Measurements from ENCODE around the gene MIP. TPM values are rescaled to one million over a fixed set of nuclear protein-coding genes. Genes with fewer than 3 reads are reported as not detected.
"Not testable (repeated sequence)": the region's sequence is repeated elsewhere in the genome, so short reads cannot be mapped to it uniquely, and the experiment has no call there.

The MIP gene
- under 1 TPM in 1 of 4 donors, not detected in 3; 0.13 TPM for polyA plus RNA-seq (ENCODE audit: insufficient read length in 4 of 4)

- no peak for DNase-seq (ENCODE audit: low read depth in 4 of 4, low spot score in 3 of 4)
These were observed at the start of gene MIP for GRCh38 chr12:56454557-56454956. Gene MIP, minus strand, starts transcription at chr12:56454657. Its CDS starts 44 bp downstream, at chr12:56454613.

DNA sequence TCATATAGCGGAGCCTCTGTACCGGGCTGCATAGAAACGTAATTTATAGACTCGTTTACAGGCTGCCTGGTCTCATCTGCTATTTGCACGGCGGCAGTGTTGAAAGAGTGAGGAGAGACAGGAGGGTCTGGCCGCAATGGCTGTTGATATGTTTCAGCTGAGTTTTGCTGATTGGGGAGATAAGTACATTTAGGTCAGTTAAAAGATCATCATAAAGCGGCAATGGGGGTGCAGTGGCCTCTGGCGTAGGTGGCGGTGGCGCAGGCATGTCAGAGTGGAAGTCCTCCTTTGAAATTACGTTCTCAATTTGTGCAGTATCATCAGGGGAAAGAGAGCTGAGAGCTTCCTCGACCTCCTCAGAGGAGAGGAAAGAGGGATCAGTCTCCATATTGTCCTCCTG, 45.4 kb upstream of the MIP start:
- not testable (repeated sequence) for DNase-seq (ENCODE audit: low read depth in 4 of 4, low spot score in 3 of 4)

DNA sequence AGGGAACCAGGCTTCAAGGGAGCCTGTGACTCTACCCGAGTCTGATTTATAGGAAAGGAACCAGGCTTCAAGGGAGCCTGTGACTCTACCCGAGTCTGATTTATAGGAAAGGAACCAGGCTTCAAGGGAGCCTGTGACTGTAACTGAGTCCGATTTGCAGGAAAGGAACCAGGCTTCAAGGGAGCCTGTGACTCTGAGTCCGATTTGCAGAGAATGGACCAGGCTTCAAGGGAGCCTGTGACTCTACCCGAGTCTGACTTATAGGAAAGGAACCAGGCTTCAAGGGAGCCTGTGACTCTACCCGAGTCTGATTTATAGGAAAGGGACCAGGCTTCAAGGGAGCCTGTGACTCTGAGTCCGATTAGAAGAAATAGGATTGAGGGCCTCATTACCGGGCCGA, 45.0 kb upstream of the MIP start:
- not testable (repeated sequence) for DNase-seq (ENCODE audit: low read depth in 4 of 4, low spot score in 3 of 4)

DNA sequence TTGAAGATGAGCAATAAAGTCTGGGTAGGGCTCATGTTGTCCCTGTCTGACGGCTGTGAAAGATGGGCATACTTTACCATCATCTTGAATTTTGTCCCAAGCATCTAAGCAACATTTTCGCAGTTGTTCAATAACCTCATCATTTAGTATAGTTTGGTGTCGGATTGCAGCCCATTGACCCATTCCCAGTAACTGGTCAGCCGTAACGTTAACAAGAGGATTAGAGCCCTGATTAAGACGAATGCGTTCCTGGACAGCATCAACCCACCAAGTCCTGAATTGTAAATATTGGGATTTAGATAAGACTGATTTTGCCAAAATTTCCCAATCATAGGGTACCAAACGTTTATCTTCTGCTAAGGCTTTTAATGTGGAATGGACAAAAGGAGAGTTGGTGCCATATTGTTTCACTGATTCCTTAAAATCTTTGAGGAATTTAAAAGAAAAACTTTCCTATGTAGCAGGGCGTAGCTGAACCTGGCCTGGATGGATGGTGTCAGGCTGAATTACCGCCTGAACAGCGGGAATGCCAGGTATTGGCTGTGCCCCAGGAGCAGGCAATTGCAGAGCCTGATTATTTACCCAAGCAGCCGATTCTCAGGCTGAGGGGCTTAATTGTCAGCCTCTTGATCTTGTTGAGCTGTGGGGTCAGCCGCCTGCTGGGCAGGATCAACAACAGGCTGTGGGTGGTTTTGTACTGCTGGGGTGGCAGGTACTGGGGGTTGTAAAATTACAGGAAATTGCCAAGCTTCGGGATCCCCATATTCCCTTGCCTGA, 43.9 kb upstream of the MIP start:
- not testable (repeated sequence) for DNase-seq (ENCODE audit: low read depth in 4 of 4, low spot score in 3 of 4)

- not testable (repeated sequence) for DNase-seq (ENCODE audit: low read depth in 4 of 4, low spot score in 3 of 4)
These were observed 42.2 kb upstream of the MIP start for GRCh38 chr12:56496704-56497103.

DNA sequence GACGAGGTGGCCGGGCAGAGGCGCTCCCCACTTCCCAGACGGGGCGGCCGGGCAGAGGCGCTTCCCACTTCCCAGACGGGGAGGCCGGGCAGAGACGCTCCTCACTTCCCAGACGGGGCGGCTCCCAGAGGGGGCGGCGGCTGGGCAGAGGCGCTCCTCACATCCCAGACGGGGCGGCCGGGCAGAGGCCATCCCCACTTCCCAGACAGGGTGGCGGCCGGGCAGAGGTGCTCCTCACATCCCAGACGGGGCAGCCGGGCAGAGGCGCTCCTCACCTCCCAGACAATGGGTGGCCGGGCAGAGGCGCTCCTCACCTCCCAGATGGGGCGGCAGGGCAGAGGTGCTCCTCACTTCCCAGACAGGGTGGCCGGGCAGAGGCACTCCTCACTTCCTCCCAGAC, 40.0 kb upstream of the MIP start:
- DNase-seq (ENCODE audit: low read depth in 4 of 4, low spot score in 3 of 4) = not testable (repeated sequence)

- not testable (repeated sequence) for DNase-seq (ENCODE audit: low read depth in 4 of 4, low spot score in 3 of 4)
These were observed 39.6 kb upstream of the MIP start for GRCh38 chr12:56494106-56494415.

DNA sequence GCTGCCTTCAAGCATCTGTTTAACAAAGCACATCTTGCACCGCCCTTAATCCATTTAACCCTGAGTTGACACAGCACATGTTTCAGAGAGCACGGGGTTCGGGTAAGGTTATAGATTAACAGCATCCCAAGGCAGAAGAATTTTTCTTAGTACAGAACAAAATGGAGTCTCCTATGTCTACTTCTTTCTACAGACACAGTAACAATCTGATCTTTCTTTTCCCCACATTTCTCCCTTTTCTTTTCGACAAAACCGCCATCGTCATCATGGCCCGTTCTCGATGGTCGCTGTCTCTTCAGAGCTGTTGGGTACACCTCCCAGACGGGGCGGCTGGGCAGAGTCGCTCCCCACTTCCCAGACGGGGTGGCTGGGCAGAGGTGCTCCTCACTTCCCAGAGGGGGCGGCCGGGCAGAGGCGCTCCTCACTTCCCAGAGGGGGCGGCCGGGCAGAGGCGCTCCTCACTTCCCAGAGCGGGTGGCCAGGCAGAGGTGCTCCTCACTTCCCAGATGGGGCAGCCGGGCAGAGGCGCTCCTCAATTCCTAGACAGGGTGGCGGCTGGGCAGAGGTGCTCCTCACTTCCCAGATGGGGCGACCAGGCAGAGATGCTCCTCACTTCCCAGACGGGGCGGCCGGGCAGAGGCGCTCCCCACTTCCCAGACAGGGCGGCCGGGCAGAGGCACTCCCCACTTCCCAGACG, 39.1 kb upstream of the MIP start:
- DNase-seq (ENCODE audit: low read depth in 4 of 4, low spot score in 3 of 4) = not testable (repeated sequence)

DNA sequence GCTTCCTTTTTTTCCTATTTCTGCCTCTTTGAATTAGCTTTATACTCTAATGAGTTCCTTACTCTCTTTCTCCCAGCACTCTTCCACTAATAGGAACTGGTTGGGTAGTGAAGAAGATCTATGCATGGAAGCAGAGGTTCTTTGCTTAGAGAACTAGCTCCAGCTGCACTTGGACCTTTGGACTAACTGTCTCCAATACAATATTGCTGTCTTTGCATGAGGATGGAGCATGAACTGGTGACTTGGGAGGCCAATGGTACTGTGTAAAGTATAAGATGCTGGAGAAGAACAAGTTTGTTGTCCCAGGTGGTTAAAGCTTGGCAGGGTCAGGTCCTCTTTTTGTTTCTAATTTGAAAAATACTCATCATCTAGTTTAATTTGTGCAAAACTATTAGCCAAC, 35.9 kb upstream of the MIP start:
- DNase-seq (ENCODE audit: low read depth in 4 of 4, low spot score in 3 of 4) = no peak

- peak in 3 of 4 donors; percentile 48 to 66 (median 51) for DNase-seq (ENCODE audit: low read depth in 4 of 4, low spot score in 3 of 4)
These were observed 33.8 kb upstream of the MIP start, which contains the start of gene GLS2 for GRCh38 chr12:56488041-56488955. Gene GLS2, minus strand, starts transcription at chr12:56488161. Its CDS starts 43 bp downstream, at chr12:56488118.

DNA sequence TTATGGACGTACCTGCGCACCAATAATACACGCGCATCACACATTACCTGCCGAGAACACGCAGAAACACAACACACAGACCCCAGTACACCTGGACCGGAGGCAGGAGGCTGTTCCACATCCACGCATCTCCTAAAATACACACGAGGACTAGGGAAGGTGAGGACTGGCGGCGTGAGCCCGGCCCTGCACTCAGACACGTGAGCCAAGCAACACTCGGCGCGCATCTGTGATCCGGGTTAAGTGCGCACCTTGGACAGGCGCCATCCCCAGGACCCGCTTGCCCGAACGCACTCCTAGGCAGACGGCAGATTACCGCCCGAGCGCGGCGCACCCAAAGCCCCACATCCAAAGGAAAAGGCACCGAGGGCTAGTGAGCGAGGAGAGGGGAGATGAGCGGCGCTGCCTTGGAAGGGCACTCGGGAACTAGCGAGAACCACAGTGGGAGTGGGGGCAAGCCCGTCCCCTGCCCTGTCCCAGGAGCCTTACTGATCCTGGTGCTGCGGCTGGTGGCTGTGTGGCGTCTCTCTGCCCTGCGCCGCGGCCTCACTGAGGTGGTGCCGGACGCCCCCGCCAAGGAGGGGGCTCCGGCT, 33.1 kb upstream of the MIP start:
- DNase-seq (ENCODE audit: low read depth in 4 of 4, low spot score in 3 of 4) = peak in 2 of 4 donors; percentile 6 to 29

GRCh38 chr12:56486694-56487093, 32.2 kb upstream of the MIP start:
- no peak for DNase-seq (ENCODE audit: low read depth in 4 of 4, low spot score in 3 of 4)

- DNase-seq (ENCODE audit: low read depth in 4 of 4, low spot score in 3 of 4) = no peak
These were observed 30.1 kb upstream of the MIP start for GRCh38 chr12:56484566-56484965.

GRCh38 chr12:56479625-56480024, 25.2 kb upstream of the MIP start:
- DNase-seq (ENCODE audit: low read depth in 4 of 4, low spot score in 3 of 4) = no peak

GRCh38 chr12:56477521-56478225, 23.2 kb upstream of the MIP start:
- DNase-seq (ENCODE audit: low read depth in 4 of 4, low spot score in 3 of 4) = no peak

- no peak for DNase-seq (ENCODE audit: low read depth in 4 of 4, low spot score in 3 of 4)
These were observed 22.5 kb upstream of the MIP start for GRCh38 chr12:56476972-56477432.

- no peak for DNase-seq (ENCODE audit: low read depth in 4 of 4, low spot score in 3 of 4)
These were observed 21.7 kb upstream of the MIP start for GRCh38 chr12:56476143-56476542.

DNA sequence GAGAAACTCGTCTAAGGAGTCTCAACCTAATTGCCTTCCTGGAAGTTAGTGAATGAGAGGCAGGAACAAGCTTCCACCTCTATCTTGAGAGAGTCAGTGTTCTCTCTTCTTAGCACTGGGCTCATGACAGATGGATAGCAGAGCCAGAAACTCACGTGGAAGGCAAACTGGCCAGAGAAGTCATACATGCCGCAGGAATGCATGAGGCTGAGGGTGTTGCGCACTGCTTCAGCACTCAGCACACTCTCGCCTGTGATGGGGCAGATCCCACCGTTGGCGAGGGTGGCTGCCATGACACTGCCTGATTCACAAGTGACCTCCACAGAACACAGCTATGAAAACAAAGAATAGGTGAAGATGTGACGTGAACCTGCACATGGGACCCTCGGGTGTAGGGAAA, 19.9 kb upstream of the MIP start:
- DNase-seq (ENCODE audit: low read depth in 4 of 4, low spot score in 3 of 4) = no peak

GRCh38 chr12:56469007-56469930, 14.8 kb upstream of the MIP start:
- no peak for DNase-seq (ENCODE audit: low read depth in 4 of 4, low spot score in 3 of 4)
